Omental fat pad (tissue), 4 donors: ENCODE data around the gene CASKIN2. TPM values are rescaled to one million over a fixed set of nuclear protein-coding genes. Genes with fewer than 3 reads are reported as not detected.

Experiments used
- ATAC-seq: fragments of 150-250 bp; one replicate; pipeline ENCODE4 v1.9.1; 2016; ENCODE audit warnings: mild to moderate bottlenecking, moderate library complexity; ENCODE audit not compliant: low FRiP score
- DNase-seq: peaks from one replicate; pipeline ENCODE4 v3.0.0-alpha.2; 2019; ENCODE audit warnings: low spot score
- total RNA-seq, 4 donors: library from RNA; depleted of rRNA; stranded (reverse); fragments of >200 nt; gene quantifications; one replicate each; pipeline ENCODE4 v1.1.0, GENCODE V29; 2016
- TF ChIP-seq, protein P1 (sequence below), 3 donors: fragments of 450-650 bp; IDR thresholded peaks; one replicate each; pipeline ENCODE4 v1.5.1; 2016 to 2017; ENCODE audit warnings: antibody characterized with exemption in 3 of 3, mild to moderate bottlenecking in 3 of 3, moderate library complexity in 2 of 3

The CASKIN2 gene
- total RNA-seq, 4 donors from 2014 or later = 6.7 to 61.5 (median 23.9) TPM

DNA sequence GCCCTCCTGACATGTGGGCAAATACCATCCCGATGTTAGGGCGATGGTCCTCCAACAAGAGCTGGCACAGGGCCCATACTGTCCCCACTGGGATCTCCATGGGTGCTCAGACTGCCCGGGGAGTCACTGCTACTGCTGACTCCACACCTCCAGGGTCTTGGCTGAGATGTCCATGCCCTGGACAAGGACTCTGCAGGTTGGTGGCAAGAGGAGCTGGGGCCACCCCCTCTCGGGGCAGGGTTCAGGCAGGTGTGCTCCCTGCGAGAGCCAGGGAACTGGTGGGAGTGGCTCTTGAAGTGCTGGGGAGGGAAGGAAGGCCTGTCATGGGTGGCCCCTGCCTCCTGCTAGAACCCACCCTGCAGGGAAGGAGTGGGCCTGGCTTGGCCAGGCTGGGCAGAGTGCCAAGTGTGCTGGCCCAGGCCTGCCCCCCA, 6.4 kb downstream of the CASKIN2 start:
- ATAC-seq (no peak), DNase-seq (no peak)
- TF ChIP-seq, protein P1, sequence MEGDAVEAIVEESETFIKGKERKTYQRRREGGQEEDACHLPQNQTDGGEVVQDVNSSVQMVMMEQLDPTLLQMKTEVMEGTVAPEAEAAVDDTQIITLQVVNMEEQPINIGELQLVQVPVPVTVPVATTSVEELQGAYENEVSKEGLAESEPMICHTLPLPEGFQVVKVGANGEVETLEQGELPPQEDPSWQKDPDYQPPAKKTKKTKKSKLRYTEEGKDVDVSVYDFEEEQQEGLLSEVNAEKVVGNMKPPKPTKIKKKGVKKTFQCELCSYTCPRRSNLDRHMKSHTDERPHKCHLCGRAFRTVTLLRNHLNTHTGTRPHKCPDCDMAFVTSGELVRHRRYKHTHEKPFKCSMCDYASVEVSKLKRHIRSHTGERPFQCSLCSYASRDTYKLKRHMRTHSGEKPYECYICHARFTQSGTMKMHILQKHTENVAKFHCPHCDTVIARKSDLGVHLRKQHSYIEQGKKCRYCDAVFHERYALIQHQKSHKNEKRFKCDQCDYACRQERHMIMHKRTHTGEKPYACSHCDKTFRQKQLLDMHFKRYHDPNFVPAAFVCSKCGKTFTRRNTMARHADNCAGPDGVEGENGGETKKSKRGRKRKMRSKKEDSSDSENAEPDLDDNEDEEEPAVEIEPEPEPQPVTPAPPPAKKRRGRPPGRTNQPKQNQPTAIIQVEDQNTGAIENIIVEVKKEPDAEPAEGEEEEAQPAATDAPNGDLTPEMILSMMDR (IDR thresholded peaks at IDR 0.05) = no peak

DNA sequence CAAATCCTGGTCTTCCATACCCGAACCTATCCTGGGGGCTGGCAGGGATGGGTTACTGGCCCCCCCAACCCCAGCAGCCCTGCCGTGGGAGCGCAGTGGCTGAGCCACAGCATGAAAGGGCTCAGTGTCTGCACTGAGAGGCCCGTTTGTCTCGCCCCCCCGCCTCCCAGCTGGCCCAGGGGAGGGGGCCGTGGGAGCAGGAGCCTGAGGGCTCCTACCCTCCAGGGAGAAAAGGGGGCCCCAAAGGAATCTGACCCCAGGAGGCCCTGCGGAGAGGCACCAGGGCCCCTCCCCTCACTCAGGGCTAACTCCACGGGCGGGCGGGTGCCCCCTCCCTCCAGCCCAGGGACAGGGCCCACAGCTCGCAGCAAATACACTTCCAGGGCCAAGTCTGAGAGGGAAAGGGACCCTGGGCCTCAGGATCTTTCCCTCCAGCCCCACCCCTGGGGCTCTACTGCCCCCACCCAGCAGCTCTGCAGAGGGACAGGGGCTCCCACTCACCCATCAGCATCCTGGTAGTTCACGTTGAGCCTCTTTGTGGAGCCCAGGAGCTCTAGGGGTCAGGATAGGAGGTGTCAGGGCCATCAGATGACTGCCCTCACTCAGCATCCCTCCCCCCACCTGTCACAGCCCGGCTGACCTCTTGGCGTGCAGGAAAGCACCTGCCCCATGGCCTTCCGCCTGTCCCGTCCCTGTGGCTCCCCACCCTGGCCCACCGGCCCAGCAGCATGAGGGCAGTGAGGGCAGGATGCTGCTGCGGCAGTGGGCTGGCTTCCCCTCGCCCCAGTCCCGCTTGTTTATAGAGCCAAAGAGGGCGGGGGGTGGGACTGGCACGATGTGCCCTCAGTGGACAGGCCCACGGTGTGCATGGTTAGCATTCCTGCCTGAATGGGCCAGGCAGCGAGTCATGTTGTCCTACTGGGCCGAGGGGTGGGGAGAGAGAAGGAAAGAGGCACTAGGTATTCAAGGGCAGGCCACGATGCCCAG, 7.3 kb downstream of the CASKIN2 start:
- TF ChIP-seq, protein P1 (IDR thresholded peaks at IDR 0.05) = no peak
- no peak for ATAC-seq
- no peak for DNase-seq

DNA sequence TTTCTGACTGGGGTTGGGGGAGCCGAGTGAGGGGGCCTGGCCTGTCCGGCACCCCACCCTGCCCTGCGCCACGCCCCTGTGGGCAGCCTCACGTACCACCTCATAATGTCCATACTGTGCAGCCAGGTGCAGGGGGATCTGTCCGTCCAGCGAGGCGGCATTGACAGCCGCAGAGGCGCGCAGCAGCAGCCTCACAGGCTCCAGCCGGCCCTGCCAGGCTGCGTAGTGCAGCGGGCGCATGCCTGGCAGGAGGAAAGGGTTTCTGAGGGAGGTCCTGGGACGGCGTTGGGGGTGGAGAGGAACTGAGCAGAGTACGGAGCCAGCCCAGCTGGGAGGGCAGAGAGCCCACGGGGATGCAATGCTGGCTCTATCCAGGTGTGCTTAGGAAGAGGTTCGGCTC, 8.4 kb downstream of the CASKIN2 start:
- TF ChIP-seq, protein P1 (IDR thresholded peaks at IDR 0.05) = no peak
- DNase-seq (no peak), ATAC-seq (no peak)

DNA sequence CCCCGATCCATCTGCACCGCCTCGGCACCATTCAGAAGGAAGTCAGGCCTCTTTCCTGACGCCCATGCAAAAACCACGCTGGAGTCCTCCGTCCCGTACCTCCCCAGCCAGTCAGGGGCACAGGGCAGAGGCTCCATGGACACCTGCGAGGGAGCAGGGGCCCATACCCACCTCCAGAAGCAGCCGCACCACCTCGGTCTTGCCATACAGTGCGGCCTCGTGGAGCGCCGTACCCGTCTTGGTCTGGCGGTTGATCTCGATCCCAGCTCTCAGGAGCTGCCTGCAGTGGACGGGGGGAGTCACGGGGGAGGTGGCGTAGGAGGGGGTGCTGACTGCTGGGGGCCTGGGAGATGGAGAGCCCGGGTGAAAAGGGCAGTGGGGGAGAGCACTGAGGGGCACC, 9.2 kb downstream of the CASKIN2 start:
- TF ChIP-seq, protein P1 (IDR thresholded peaks at IDR 0.05) = no peak
- ATAC-seq (no peak), DNase-seq (no peak)

DNA sequence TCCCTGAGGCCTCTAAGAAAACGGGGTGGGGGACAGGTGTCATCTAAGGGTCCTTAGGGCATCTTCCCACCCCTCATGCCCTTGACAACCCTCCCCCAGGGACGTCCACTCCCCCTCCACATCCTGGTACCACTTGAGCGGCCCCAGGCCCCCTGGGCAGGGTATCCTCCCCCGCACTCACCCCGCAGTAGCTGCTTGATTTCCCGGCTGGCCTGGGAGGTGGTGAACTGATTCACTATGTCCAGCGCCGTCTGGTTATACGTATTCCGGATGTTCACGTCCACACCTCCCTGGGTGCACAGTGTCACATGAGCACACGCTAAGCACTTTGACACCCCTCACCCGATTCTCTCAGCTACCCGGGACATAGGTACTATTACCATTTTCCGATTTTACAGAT, 9.7 kb downstream of the CASKIN2 start:
- TF ChIP-seq, protein P1 (IDR thresholded peaks at IDR 0.05) = no peak
- ATAC-seq (no peak), DNase-seq (no peak)

DNA sequence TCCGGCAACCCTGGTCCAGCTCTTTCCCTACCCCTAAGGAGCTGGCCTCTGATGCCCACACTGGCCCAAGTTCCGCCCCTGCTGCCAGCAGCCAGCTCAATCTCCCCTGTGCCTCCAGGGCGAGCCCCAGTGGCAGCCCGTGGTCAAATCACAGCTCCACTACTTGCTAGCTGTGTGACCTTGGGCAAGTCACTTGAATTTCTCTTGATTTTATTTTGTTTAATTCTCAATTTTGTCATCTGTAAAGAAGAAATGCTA, 10.3 kb downstream of the CASKIN2 start:
- ATAC-seq (no peak), DNase-seq (no peak)
- TF ChIP-seq, protein P1 (IDR thresholded peaks at IDR 0.05) = no peak
